Measurements from ENCODE around the gene MAP3K7. TPM values are rescaled to one million over a fixed set of nuclear protein-coding genes. Genes with fewer than 3 reads are reported as not detected.

The MAP3K7 gene
- total RNA-seq (2022) (27.8 and 28.1 TPM in 2 replicates), Bru-seq, nascent RNA (percentile 92 among the genes with signal in this experiment), BruChase-seq, experiment 1, labeled RNA remaining after a 6-hour chase (percentile 76 among the genes with signal in this experiment), BruChase-seq, experiment 2, labeled RNA remaining after a 2-hour chase (percentile 83 among the genes with signal in this experiment)
- long read RNA-seq, full-length matches to known transcripts: 35 of 48 reads
- long read RNA-seq, partial matches to known transcripts: 4 of 48 reads
- long read RNA-seq, other reads (novel, unspliced or antisense): 9 of 48 reads

GRCh38 chr6:90586836-90587638, at the start of gene MAP3K7:
Gene MAP3K7, minus strand, starts transcription at chr6:90587072. Its CDS starts 189 bp downstream, at chr6:90586883.
- TSS peak; percentile 98 for BruUV-seq (replicated peaks)
- H3K27me3 Mint-ChIP-seq (ENCODE audit: unreplicated experiment): peaks cover 12% of the 10 kb centered on the region
- DNase-seq: peak; percentile 89
- H3K27ac Mint-ChIP-seq (ENCODE audit: unreplicated experiment): peak within 1 kb of the TSS; percentile 99
- CTCF ChIA-PET: no interaction called here
- H3K4me1 Mint-ChIP-seq (ENCODE audit: low read depth, unreplicated experiment): peaks cover 14% of the 10 kb centered on the region
- no peaks in the 10 kb centered on the region for H3K9me3 Mint-ChIP-seq (ENCODE audit: low read depth, unreplicated experiment)
- no peak for TF ChIP-seq CTCF (IDR thresholded peaks at IDR 0.05; ENCODE audit: unreplicated experiment)
- intact Hi-C loops (cut with micrococcal nuclease; ENCODE audit: unreplicated experiment): no loop called here
- peaks cover 21% of the 10 kb centered on the region for H3K36me3 Mint-ChIP-seq (ENCODE audit: insufficient read depth, unreplicated experiment)
- H3K4me3 Mint-ChIP-seq (ENCODE audit: low read depth, unreplicated experiment): peak within 1 kb of the TSS; percentile 89

GRCh38 chr6:90631046-90631445, 44.2 kb upstream of the MAP3K7 start:
- no peaks in the 10 kb centered on the region for H3K36me3 Mint-ChIP-seq (ENCODE audit: insufficient read depth, unreplicated experiment)
- H3K9me3 Mint-ChIP-seq (ENCODE audit: low read depth, unreplicated experiment): peaks cover 1% of the 10 kb centered on the region
- H3K27ac Mint-ChIP-seq (ENCODE audit: unreplicated experiment): no peak overlapping the region
- CTCF ChIA-PET: interaction anchor here (1.4 kb wide), 1 partner anchor 14 kb away, joined by 3 read pairs; no protein-coding TSS in a partner anchor
- TF ChIP-seq CTCF (IDR thresholded peaks at IDR 0.05; ENCODE audit: unreplicated experiment): no peak
- DNase-seq: no peak
- H3K27me3 Mint-ChIP-seq (ENCODE audit: unreplicated experiment): peaks cover 7% of the 10 kb centered on the region
- no peaks in the 10 kb centered on the region for H3K4me1 Mint-ChIP-seq (ENCODE audit: low read depth, unreplicated experiment)
- no TSS peak for BruUV-seq (replicated peaks)
- intact Hi-C loops (cut with micrococcal nuclease; ENCODE audit: unreplicated experiment): loop anchor here (10.0 kb wide), 1 partner anchor 224 kb away; no protein-coding TSS in a partner anchor
- H3K4me3 Mint-ChIP-seq (ENCODE audit: low read depth, unreplicated experiment): no peak overlapping the region

DNA sequence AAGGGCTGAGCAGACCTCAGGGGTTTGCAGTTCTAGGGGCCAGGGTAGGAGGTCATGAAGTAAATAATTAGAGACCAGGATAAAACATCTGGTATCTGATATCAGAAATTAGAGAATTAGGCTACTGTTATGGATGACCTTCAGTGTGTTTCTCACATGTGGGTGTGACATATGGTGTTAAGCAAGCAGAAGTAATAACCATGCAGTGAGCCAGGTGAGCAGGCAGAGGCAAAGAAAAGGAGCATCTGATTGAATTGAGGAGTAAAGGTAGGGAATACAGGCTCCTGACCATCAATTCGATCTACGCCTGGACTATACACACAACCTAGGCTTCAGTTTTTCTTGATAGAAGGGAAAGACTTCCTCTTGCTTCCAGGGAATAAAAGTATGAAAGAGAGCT, 34.7 kb upstream of the MAP3K7 start:
- no peaks in the 10 kb centered on the region for H3K4me1 Mint-ChIP-seq (ENCODE audit: low read depth, unreplicated experiment)
- no peak for TF ChIP-seq CTCF (IDR thresholded peaks at IDR 0.05; ENCODE audit: unreplicated experiment)

GRCh38 chr6:90619221-90619620, 32.3 kb upstream of the MAP3K7 start:
- Mint-ChIP-seq H3K4me3 (ENCODE audit: low read depth, unreplicated experiment) (no peak overlapping the region), H3K27me3 (ENCODE audit: unreplicated experiment) (peaks cover 81% of the 10 kb centered on the region), H3K27ac (ENCODE audit: unreplicated experiment) (no peak overlapping the region), H3K36me3 (ENCODE audit: insufficient read depth, unreplicated experiment) (no peaks in the 10 kb centered on the region), H3K4me1 (ENCODE audit: low read depth, unreplicated experiment) (no peaks in the 10 kb centered on the region), H3K9me3 (ENCODE audit: low read depth, unreplicated experiment) (no peaks in the 10 kb centered on the region)
- no TSS peak for BruUV-seq (replicated peaks)
- CTCF ChIA-PET: no interaction called here
- no peak for TF ChIP-seq CTCF (IDR thresholded peaks at IDR 0.05; ENCODE audit: unreplicated experiment)
- DNase-seq: no peak
- intact Hi-C loops (cut with micrococcal nuclease; ENCODE audit: unreplicated experiment): no loop called here

More for the DNA sequence above, 34.7 kb upstream of the MAP3K7 start:
- Mint-ChIP-seq H3K27ac (ENCODE audit: unreplicated experiment) (no peak overlapping the region), H3K9me3 (ENCODE audit: low read depth, unreplicated experiment) (peaks cover 3% of the 10 kb centered on the region), H3K27me3 (ENCODE audit: unreplicated experiment) (peaks cover 81% of the 10 kb centered on the region), H3K4me3 (ENCODE audit: low read depth, unreplicated experiment) (no peak overlapping the region), H3K36me3 (ENCODE audit: insufficient read depth, unreplicated experiment) (no peaks in the 10 kb centered on the region)
- DNase-seq: no peak
- CTCF ChIA-PET: no interaction called here
- BruUV-seq (replicated peaks): no TSS peak
- intact Hi-C loops (cut with micrococcal nuclease; ENCODE audit: unreplicated experiment): no loop called here
